Endodermal cell (in vitro differentiated cells): Measurements from ENCODE around the gene CAMSAP3. TPM values are rescaled to one million over a fixed set of nuclear protein-coding genes. Genes with fewer than 3 reads are reported as not detected.

Experiments used
- DNase-seq: peaks from one replicate; pipeline ENCODE4 v3.0.0-alpha.2; 2017
- H3K27ac ChIP-seq: 2 replicates; pipeline ENCODE4 v1.5.1; 2013; ENCODE audit warnings: mild to moderate bottlenecking, low read depth, low read length, moderate library complexity
- H3K27me3 ChIP-seq: 2 replicates; pipeline ENCODE4 v1.6.1; 2013; ENCODE audit warnings: mild to moderate bottlenecking, low read length, moderate library complexity; ENCODE audit not compliant: insufficient read depth, control insufficient read depth, poor library complexity, severe bottlenecking
- H3K36me3 ChIP-seq: 2 replicates; pipeline ENCODE4 v1.7.0; 2013; ENCODE audit warnings: mild to moderate bottlenecking, low read length, moderate library complexity; ENCODE audit not compliant: control insufficient read depth, insufficient read depth
- H3K4me1 ChIP-seq: one replicate; pipeline ENCODE4 v1.7.0; 2013; ENCODE audit warnings: low read length; ENCODE audit not compliant: control insufficient read depth, insufficient read depth
- H3K4me3 ChIP-seq: 2 replicates; pipeline ENCODE4 v1.5.1; 2013; ENCODE audit warnings: mild to moderate bottlenecking, low read length, moderate library complexity
- H3K9ac ChIP-seq: 2 replicates; pipeline ENCODE4 v1.6.1; 2013; ENCODE audit warnings: mild to moderate bottlenecking, low read length, moderate library complexity; ENCODE audit not compliant: poor library complexity, severe bottlenecking; ENCODE audit errors: extremely low read depth
- H3K9me3 ChIP-seq: 2 replicates; pipeline ENCODE4 v1.6.1; 2013; ENCODE audit warnings: mild to moderate bottlenecking, low read length, moderate library complexity; ENCODE audit not compliant: control insufficient read depth
- H3K27ac Mint-ChIP-seq: 2 replicates; pipeline ENCODE4 v1.8.0; 2020; ENCODE audit warnings: mixed read lengths
- H3K27me3 Mint-ChIP-seq: 2 replicates; pipeline ENCODE4 v1.8.0; 2021; ENCODE audit warnings: mild to moderate bottlenecking, mixed read lengths; ENCODE audit not compliant: insufficient read depth
- H3K36me3 Mint-ChIP-seq: 2 replicates; pipeline ENCODE4 v1.8.0; 2020; ENCODE audit warnings: low read depth, mixed read lengths
- H3K4me1 Mint-ChIP-seq: 2 replicates; pipeline ENCODE4 v1.8.0; 2020; ENCODE audit warnings: mixed read lengths
- H3K4me3 Mint-ChIP-seq: 2 replicates; pipeline ENCODE4 v1.8.0; 2020; ENCODE audit warnings: mild to moderate bottlenecking, moderate library complexity, mixed read lengths
- H3K9me3 Mint-ChIP-seq: 2 replicates; pipeline ENCODE4 v1.8.0; 2020; ENCODE audit warnings: mild to moderate bottlenecking, mixed read lengths
- WGBS, 2 experiments: methylation state at CpG; one replicate each; pipeline versions ENCODE4 v1.1.5 to v1.1.7; 2013; ENCODE audit warnings: missing lambda C conversion rate in 2 of 2, mixed read lengths in 1 of 2; ENCODE audit not compliant: insufficient coverage in 1 of 2, insufficient read length in 1 of 2; 5-methylcytosine and 5-hydroxymethylcytosine counted together
- total RNA-seq, 2 donors: library from RNA; stranded (reverse); fragmentation: NEBNext Ultra II Directional in 1 of 2; extraction: Animal tissue kit (Norgen Biotek cat#: 25700) in 1 of 2; gene quantifications; 2 replicates in 1 of 2; 3 replicates in 1 of 2; pipeline ENCODE4 v1.2.1, GENCODE V29; 2021
- TF ChIP-seq, protein P1 (sequence below): fragments of 200-600 bp; sonication (generic); conservative IDR thresholded peaks from 2 replicates; pipeline ENCODE4 v1.5.0; 2021; ENCODE audit warnings: antibody characterized with exemption, mild to moderate bottlenecking

CAMSAP3 gene
- total RNA-seq, 2 donors from 2014 or later, result 65.5 to 76.8 TPM

DNA sequence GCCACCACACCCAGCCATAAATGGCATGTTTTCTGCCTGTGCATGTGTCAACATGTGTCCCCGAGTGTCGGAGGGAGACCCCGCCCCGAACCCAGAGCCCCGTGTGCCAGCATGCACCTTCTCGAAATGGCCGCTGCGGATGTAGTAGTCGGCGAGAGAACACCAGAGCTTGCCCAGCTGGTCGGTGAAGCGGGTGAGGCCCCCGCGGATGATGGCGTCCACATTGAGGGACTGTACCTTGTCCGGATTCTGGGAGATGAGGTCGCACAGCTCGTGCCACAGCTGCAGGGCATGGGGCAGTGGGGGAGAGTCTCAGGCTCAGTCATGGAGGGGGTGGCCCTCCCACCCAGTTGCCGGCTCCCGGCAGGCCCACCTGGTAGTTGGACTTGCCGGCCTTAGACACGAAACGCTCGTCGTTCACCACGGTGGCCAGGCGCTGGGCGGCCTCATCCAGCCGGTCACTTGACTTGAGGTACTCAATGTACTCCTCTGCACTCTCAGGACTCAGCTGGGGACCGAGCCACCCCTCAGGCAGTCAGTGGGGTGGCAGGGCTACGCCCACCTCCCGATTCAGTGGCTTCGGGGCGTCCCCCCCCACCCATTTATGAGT lies 30.2 kb downstream of the CAMSAP3 start:
- Histone ChIP-seq H3K36me3 (peaks cover 29% of the 10 kb centered on the region), H3K9me3 (no peaks in the 10 kb centered on the region), H3K27ac (no peak overlapping the region), H3K9ac (no peak overlapping the region), H3K4me1 (no peaks in the 10 kb centered on the region), H3K4me3 (no peak overlapping the region), H3K27me3 (no peaks in the 10 kb centered on the region)
- WGBS, 2 experiments, result 95 to 99% methylated on average over 27 to 34 of the region's 34 CpGs
- Mint-ChIP-seq H3K27ac (no peak overlapping the region), H3K36me3 (peaks cover 32% of the 10 kb centered on the region), H3K9me3 (no peaks in the 10 kb centered on the region), H3K27me3 (no peaks in the 10 kb centered on the region), H3K4me1 (peaks cover 17% of the 10 kb centered on the region), H3K4me3 (no peak overlapping the region)
- TF ChIP-seq, protein P1, sequence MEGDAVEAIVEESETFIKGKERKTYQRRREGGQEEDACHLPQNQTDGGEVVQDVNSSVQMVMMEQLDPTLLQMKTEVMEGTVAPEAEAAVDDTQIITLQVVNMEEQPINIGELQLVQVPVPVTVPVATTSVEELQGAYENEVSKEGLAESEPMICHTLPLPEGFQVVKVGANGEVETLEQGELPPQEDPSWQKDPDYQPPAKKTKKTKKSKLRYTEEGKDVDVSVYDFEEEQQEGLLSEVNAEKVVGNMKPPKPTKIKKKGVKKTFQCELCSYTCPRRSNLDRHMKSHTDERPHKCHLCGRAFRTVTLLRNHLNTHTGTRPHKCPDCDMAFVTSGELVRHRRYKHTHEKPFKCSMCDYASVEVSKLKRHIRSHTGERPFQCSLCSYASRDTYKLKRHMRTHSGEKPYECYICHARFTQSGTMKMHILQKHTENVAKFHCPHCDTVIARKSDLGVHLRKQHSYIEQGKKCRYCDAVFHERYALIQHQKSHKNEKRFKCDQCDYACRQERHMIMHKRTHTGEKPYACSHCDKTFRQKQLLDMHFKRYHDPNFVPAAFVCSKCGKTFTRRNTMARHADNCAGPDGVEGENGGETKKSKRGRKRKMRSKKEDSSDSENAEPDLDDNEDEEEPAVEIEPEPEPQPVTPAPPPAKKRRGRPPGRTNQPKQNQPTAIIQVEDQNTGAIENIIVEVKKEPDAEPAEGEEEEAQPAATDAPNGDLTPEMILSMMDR, result no peak
- no peak for DNase-seq

GRCh38 chr19:7627166-7627565 lies 31.5 kb downstream of the CAMSAP3 start:
- Mint-ChIP-seq H3K36me3 (peaks cover 23% of the 10 kb centered on the region), H3K4me1 (peaks cover 17% of the 10 kb centered on the region), H3K4me3 (peak overlapping the region; percentile 13), H3K27me3 (no peaks in the 10 kb centered on the region), H3K27ac (no peak overlapping the region), H3K9me3 (no peaks in the 10 kb centered on the region)
- Histone ChIP-seq H3K4me3 (no peak overlapping the region), H3K4me1 (no peaks in the 10 kb centered on the region), H3K9ac (no peak overlapping the region), H3K9me3 (no peaks in the 10 kb centered on the region), H3K36me3 (peaks cover 28% of the 10 kb centered on the region), H3K27me3 (no peaks in the 10 kb centered on the region), H3K27ac (no peak overlapping the region)
- WGBS, 2 experiments, result 89 to 92% methylated on average over 16 to 24 of the region's 24 CpGs
- DNase-seq, result no peak
- TF ChIP-seq, protein P1, result no peak

DNA sequence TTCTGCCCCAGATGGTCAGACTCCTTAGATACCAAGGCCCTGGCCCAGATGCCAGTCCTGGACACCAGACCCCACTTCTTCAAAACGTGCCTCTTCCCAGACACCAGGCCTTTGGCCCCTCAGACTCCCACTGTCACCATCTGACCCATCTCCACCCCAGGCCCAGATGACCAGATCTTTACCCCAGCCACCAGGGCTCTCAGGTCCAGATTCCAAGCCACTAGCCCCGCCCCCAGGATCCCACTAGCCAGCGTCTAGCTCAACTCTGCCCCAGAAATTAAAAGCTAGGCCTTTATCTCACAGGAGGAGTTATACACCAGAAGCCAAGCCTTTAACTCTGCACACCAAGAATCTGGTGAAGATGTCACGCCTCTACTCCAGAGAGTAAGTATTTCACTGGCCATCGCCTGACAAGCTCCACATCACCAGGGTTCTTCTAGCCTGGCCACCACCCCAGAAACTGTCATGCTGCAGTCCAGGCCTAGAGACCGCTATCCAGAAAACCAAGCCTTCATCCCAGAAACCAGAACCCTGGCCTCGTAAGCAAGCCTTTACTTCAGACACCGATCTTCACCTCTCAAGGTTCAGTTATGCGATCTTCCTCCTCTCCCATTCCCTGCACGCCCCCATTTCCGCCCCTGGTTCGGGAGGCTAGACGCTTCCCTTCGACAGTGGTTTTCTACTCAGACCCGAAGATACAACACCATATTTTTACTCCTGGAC lies 33.1 kb downstream of the CAMSAP3 start:
- Histone ChIP-seq H3K36me3 (peaks cover 19% of the 10 kb centered on the region), H3K9ac (peak overlapping the region; percentile 99), H3K9me3 (no peaks in the 10 kb centered on the region), H3K4me3 (peak overlapping the region; percentile 96), H3K4me1 (no peaks in the 10 kb centered on the region), H3K27me3 (no peaks in the 10 kb centered on the region), H3K27ac (no peak overlapping the region)
- TF ChIP-seq, protein P1, result no peak
- Mint-ChIP-seq H3K4me3 (peak overlapping the region; percentile 94), H3K27ac (peak overlapping the region; percentile 98), H3K4me1 (peaks cover 17% of the 10 kb centered on the region), H3K36me3 (peaks cover 14% of the 10 kb centered on the region), H3K9me3 (no peaks in the 10 kb centered on the region), H3K27me3 (peaks cover 2% of the 10 kb centered on the region)
- WGBS, 2 experiments, result 2 to 6% methylated on average over 13 to 15 of the region's 15 CpGs
- no peak for DNase-seq
